Spleen (tissue), 11 donors: Measurements from ENCODE around the gene VPS51. TPM values are rescaled to one million over a fixed set of nuclear protein-coding genes. Genes with fewer than 3 reads are reported as not detected.

ENCODE experiments used
- DNase-seq: peaks from one replicate; pipeline ENCODE4 v3.0.0-alpha.2; 2020
- H3K27ac ChIP-seq, 8 donors: fragments of 200-600 bp; sonication (generic) in 7 of 8; 1 replicate in 4 of 8; 2 replicates in 4 of 8; pipeline versions ENCODE4 v1.5.0 to v1.8.0; 2016 to 2021; ENCODE audit warnings: inconsistent platforms in 4 of 8, mild to moderate bottlenecking in 4 of 8, moderate library complexity in 1 of 8
- H3K27me3 ChIP-seq, 7 donors: fragments of 200-600 bp; sonication (generic) in 6 of 7; replicated peaks in 1 of 7; 1 replicate in 4 of 7; 2 replicates in 3 of 7; pipeline versions ENCODE4 v1.5.0 to v1.8.0; 2016 to 2021; ENCODE audit warnings: inconsistent platforms in 3 of 7, mild to moderate bottlenecking in 1 of 7
- H3K36me3 ChIP-seq, 6 donors: fragments of 200-600 bp; sonication (generic) in 5 of 6; 1 replicate in 4 of 6; 2 replicates in 2 of 6; pipeline versions ENCODE4 v1.5.0 to v1.8.0; 2016 to 2021; ENCODE audit warnings: inconsistent platforms in 2 of 6
- H3K4me1 ChIP-seq, 6 donors: fragments of 200-600 bp; sonication (generic) in 5 of 6; 1 replicate in 3 of 6; 2 replicates in 3 of 6; pipeline versions ENCODE4 v1.5.0 to v1.8.0; 2016 to 2021; ENCODE audit warnings: inconsistent platforms in 3 of 6
- H3K4me3 ChIP-seq, 8 donors: fragments of 200-600 bp; sonication (generic) in 7 of 8; 1 replicate in 4 of 8; 2 replicates in 4 of 8; pipeline versions ENCODE4 v1.5.0 to v1.8.0; 2016 to 2021; ENCODE audit warnings: inconsistent platforms in 4 of 8, mild to moderate bottlenecking in 4 of 8, moderate library complexity in 2 of 8
- H3K9me3 ChIP-seq, 8 donors: fragments of 200-600 bp; sonication (generic) in 7 of 8; 1 replicate in 4 of 8; 2 replicates in 4 of 8; pipeline versions ENCODE4 v1.5.0 to v1.8.0; 2016 to 2021; ENCODE audit warnings: inconsistent platforms in 4 of 8
- POLR2A ChIP-seq, 3 donors: fragments of 450-650 bp; IDR thresholded peaks; one replicate each; pipeline ENCODE4 v1.5.1; 2017; ENCODE audit warnings: antibody characterized with exemption in 3 of 3, mild to moderate bottlenecking in 1 of 3
- POLR2AphosphoS5 ChIP-seq, 3 donors: sonication (generic); formaldehyde crosslinking; IDR thresholded peaks; one replicate each; pipeline ENCODE4 v1.5.1; 2017; ENCODE audit warnings: antibody characterized with exemption in 3 of 3
- WGBS, 5 donors: extraction: QIAGEN DNeasy Blood & Tissue Kit in 3 of 5; methylation state at CpG; one replicate each; pipeline versions ENCODE4 v1.1.5 to v1.1.7; 2013 to 2018; 5-methylcytosine and 5-hydroxymethylcytosine counted together
- intact Hi-C: fragments of 100-400 bp; cut with DNase I; formaldehyde crosslinking; loops from one replicate; pipeline ENCODE4 v1.15.0; 2023; ENCODE audit warnings: low total_unique reads
- polyA plus RNA-seq, 3 donors: library from polyadenylated mRNA; stranded (reverse); fragments of 200-250 nt; gene quantifications; one replicate each; pipeline ENCODE4 v1.2.1, GENCODE V29; 2013
- total RNA-seq, 7 donors: library from RNA; depleted of rRNA in 3 of 7; stranded (reverse); fragments of >200 nt in 3 of 7; fragmentation: NEBNext Ultra II Directional in 4 of 7; extraction: Animal tissue kit (Norgen Biotek cat#: 25700) in 4 of 7; gene quantifications; one replicate each; pipeline versions ENCODE4 v1.1.0 to v1.2.1, GENCODE V29; 2016 to 2021
- TF ChIP-seq, protein P1 (sequence below), 11 experiments: fragments of 200-600 bp in 7 of 11; fragments of 450-650 bp in 4 of 11; sonication (generic) in 4 of 11; IDR thresholded peaks in 8 of 11; conservative IDR thresholded peaks in 3 of 11; 1 replicate in 7 of 11; 2 replicates in 4 of 11; pipeline versions ENCODE4 v1.4.0 to v1.8.0; 2016 to 2021; ENCODE audit warnings: antibody characterized with exemption in 11 of 11, inconsistent platforms in 4 of 11, mild to moderate bottlenecking in 1 of 11
- donor health status: healthy with polysubstance abuse.
- donor health status: DM: no; HTN: no; CAD: no; lungs with moderate emphysema.
- donor health status: DM: no; HTN: no; CAD: no.
- donor health status: Bipolar disorder and iron deficiency.
- donor health status: healthy.
- donor health status: DM: no; HTN: no; CAD: no.
- donor health status: DM: yes; HTN: yes; CAD: no.

Gene VPS51
- total and polyA plus RNA-seq, 10 donors, result 103 to 570 (median 149) TPM

DNA sequence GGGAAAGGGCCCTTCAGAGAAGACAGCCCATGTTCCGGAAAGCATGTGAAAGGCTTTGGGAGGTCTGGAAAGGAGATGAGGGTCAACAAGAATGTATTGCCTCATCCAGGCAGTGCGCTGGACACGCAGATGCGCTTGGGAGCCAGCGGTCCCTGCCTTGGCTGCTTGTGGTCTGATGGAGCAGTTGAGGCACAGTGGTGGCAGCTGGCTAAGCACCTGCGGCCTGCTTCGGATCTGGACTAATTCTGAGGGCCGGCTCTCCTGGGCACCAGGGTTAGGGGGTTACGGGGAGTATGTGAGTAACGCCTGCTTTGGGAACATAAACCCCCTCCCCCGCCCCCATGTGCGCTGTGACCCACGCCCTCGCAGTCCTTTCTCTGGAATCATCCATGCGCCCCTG is 11.1 kb downstream of the VPS51 start:
- H3K4me1 ChIP-seq, result peaks cover 17 to 45% (median 23%) of the 10 kb centered on the region in 6 donors
- peak; percentile 54 for DNase-seq
- WGBS, 5 donors, result 90 to 96% (median 94%) methylated on average over 12 to 15 of the region's 15 CpGs
- H3K4me3 ChIP-seq, result no peak overlapping the region
- no peaks in the 10 kb centered on the region for H3K9me3 ChIP-seq
- TF ChIP-seq POLR2A (IDR thresholded peaks at IDR 0.05), result no peak
- no peak for TF ChIP-seq POLR2AphosphoS5 (IDR thresholded peaks at IDR 0.05)
- TF ChIP-seq, protein P1, sequence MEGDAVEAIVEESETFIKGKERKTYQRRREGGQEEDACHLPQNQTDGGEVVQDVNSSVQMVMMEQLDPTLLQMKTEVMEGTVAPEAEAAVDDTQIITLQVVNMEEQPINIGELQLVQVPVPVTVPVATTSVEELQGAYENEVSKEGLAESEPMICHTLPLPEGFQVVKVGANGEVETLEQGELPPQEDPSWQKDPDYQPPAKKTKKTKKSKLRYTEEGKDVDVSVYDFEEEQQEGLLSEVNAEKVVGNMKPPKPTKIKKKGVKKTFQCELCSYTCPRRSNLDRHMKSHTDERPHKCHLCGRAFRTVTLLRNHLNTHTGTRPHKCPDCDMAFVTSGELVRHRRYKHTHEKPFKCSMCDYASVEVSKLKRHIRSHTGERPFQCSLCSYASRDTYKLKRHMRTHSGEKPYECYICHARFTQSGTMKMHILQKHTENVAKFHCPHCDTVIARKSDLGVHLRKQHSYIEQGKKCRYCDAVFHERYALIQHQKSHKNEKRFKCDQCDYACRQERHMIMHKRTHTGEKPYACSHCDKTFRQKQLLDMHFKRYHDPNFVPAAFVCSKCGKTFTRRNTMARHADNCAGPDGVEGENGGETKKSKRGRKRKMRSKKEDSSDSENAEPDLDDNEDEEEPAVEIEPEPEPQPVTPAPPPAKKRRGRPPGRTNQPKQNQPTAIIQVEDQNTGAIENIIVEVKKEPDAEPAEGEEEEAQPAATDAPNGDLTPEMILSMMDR (IDR thresholded peaks at IDR 0.05 in 8 of 11, conservative IDR thresholded peaks at IDR 0.05 in 3 of 11), result no peak
- no peaks in the 10 kb centered on the region for H3K27me3 ChIP-seq
- H3K36me3 ChIP-seq, result peaks cover 0 to 75% (median 39%) of the 10 kb centered on the region in 6 donors
- intact Hi-C loops, result no loop called here
- H3K27ac ChIP-seq, result no peak overlapping the region

DNA sequence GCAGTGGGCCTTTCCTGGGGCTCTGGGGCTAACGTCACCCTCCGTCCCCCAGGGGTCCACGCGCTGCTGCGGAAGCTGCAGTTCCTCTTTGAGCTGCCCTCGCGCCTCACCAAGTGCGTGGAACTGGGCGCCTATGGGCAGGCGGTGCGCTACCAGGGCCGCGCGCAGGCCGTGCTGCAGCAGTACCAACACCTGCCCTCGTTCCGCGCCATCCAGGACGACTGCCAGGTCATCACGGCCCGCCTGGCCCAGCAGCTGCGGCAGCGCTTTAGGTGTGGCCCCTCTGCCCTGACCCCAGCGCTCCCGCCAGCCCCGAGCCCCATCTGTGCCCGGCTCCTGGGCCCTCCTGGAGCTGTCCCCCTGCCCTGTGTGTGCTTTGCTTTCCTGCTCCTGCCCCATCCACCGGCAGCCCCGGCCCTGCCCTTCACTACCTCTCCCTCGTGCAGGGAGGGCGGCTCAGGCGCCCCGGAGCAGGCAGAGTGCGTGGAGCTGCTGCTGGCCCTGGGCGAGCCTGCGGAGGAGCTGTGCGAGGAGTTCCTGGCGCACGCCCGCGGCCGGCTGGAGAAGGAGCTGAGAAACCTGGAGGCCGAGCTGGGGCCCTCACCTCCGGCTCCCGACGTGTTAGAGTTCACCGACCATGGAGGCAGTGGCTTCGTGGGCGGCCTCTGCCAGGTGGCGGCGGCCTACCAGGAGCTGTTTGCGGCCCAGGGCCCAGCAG is 11.9 kb downstream of the VPS51 start:
- peaks cover 24 to 50% (median 31%) of the 10 kb centered on the region in 6 donors for H3K4me1 ChIP-seq
- H3K27ac ChIP-seq, result no peak overlapping the region
- WGBS, 5 donors, result 93 to 96% (median 96%) methylated on average over 40 to 52 of the region's 52 CpGs
- no peaks in the 10 kb centered on the region for H3K9me3 ChIP-seq
- H3K27me3 ChIP-seq, result no peaks in the 10 kb centered on the region
- TF ChIP-seq POLR2A (IDR thresholded peaks at IDR 0.05) (no peak), POLR2AphosphoS5 (IDR thresholded peaks at IDR 0.05) (peak in 1 of 3 donors; percentile 39)
- TF ChIP-seq, protein P1 (IDR thresholded peaks at IDR 0.05 in 8 of 11, conservative IDR thresholded peaks at IDR 0.05 in 3 of 11), result no peak
- H3K36me3 ChIP-seq, result peaks cover 0 to 66% (median 36%) of the 10 kb centered on the region in 6 donors
- H3K4me3 ChIP-seq, result no peak overlapping the region
- peak; percentile 76 for DNase-seq
- intact Hi-C loops, result no loop called here

DNA sequence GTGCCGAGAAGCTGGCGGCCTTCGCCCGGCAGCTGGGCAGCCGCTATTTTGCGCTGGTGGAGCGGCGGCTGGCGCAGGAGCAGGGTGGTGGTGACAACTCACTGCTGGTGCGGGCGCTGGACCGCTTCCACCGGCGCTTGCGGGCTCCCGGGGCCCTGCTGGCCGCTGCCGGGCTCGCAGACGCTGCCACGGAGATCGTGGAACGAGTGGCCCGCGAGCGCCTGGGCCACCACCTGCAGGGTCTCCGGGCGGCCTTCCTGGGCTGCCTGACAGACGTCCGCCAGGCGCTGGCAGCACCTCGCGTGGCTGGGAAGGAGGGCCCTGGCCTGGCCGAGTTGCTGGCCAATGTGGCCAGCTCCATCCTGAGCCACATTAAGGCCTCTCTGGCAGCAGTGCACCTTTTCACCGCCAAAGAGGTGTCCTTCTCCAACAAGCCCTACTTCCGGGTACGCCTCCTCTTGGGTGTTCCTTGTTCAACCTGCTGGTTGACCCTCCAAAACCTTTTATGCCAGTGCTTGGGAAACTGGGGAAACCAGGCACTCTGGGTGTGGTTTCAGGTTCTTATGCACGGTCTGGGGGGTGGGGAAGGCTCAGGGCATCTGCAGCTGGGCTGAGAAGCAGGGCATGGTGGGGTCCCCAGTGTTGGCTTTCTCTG is 12.6 kb downstream of the VPS51 start:
- 88 to 95% (median 94%) methylated on average over 14 to 38 of the region's 38 CpGs for WGBS, 5 donors
- DNase-seq, result peak; percentile 75
- H3K4me3 ChIP-seq, result no peak overlapping the region
- peaks cover 0 to 60% (median 36%) of the 10 kb centered on the region in 6 donors for H3K36me3 ChIP-seq
- intact Hi-C loops, result no loop called here
- H3K27ac ChIP-seq, result no peak overlapping the region
- H3K9me3 ChIP-seq, result no peaks in the 10 kb centered on the region
- TF ChIP-seq, protein P1 (IDR thresholded peaks at IDR 0.05 in 8 of 11, conservative IDR thresholded peaks at IDR 0.05 in 3 of 11), result peak in 1 of 11 experiments; percentile 11
- TF ChIP-seq POLR2AphosphoS5 (IDR thresholded peaks at IDR 0.05), result peak in 1 of 3 donors; percentile 3
- TF ChIP-seq POLR2A (IDR thresholded peaks at IDR 0.05), result no peak
- H3K27me3 ChIP-seq, result no peaks in the 10 kb centered on the region
- peaks cover 28 to 50% (median 38%) of the 10 kb centered on the region in 6 donors for H3K4me1 ChIP-seq
